Hematopoietic multipotent progenitor cell treated with erythropoietin and hydrocortisone succinate and interleukin-3 and kit ligand, for 15 days (in vitro differentiated cells): Measurements from ENCODE around the gene SLC19A2.
A peak's percentile ranks its signal among the peaks of the same experiment; 100 is the strongest.

Source experiments
- DNase-seq: peaks from one replicate; pipeline ENCODE4 v3.0.0-alpha.2; 2015; ENCODE audit warnings: low spot score

The SLC19A2 gene

DNA sequence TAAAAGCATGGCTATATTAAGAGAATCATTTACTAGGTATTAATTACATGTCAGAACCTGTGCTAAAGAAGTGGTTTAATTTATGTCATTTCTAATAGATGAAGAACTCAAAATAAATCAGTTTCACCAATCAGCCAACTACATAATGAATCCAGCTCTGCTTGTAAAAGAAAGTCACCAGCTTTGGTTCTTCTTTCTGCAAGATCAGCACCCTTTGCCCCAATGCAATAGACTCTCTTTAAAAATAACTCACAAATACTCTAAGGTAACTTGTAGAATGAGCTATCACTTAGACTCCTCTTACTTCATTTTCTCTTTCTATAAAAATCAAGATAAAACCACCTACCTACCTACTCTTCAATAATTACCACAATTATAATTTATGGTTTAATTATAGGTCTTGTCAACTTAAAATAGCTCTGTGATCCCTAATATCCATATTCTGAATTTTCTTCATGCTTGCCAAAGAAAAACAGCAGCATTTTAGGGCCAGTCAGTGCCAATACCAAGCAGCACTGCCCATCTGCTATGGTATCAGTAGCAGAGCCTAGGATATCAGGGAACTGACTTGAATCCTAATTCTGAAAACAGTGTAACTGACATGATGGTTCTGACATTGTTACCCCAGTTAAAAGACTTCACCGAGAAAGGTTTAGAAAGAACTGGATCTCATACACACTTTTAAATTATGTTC is 11.3 kb downstream of the SLC19A2 start:
- no peak for DNase-seq

GRCh38 chr1:169473347-169473746 is 12.4 kb downstream of the SLC19A2 start:
- DNase-seq, result no peak

- DNase-seq, result no peak
Observed at GRCh38 chr1:169472738-169473137, 13.0 kb downstream of the SLC19A2 start.

DNA sequence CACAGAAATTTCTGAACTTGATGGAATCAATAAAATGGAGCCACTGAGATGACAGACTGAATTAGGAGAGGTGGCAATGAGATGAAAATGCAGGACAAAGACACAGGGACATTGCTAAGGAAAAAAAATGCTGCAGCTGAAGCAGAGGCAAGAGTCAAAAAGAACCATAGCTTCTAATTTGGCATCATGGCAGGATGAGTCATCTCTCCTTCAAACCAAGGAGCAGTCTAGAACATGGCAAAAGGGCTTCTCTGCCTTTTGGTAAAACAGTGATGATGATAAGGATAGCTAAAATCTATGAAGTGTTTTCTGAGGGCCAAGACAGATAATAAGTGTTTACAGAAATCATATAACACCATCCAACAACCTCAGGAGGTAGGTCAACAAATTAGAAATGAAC is 16.8 kb downstream of the SLC19A2 start:
- DNase-seq, result no peak

DNA sequence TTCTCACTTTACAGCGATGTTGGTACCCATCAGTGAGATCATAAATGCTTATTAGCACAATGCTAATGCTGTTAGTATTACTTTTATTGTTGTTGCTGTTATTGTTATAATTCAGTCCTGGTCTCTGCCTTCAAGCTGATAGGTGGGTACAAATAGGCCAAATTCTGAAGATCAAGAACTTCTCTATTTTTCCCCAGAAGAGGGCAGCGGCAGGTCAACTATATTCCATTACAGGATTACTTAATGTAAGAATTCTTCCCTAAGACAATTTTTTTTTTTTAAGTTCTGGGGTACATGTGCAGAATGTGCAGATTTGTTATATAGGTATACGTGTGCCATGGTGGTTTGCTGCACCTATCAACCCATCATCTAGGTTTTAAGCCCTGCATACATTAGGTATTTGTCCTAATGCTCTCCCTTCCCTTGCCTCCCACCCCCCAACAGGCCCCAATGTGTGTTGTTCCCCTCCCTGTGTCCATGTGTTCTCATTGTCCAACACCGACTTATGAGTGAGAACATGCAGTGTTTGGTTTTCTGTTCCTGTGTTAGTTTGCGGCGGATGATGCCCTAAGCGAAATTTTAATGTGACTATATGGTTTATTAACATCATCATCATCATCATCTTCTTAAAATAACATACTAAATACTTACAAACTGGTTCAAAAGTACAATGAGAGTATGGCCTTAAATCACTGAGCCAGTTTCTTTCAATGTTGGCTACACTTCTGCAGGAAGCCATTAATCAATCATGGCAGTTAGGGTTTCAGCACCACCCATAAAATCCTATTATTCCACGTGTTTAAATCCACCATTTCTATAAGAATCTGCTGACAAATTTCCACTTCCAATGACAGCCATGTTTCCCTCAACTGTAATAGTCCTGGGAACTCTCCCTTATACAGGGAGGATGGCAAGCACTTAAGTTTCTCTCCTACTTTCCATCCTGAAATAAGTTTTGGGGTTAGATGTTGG is 19.2 kb downstream of the SLC19A2 start:
- peak; percentile 27 for DNase-seq

DNA sequence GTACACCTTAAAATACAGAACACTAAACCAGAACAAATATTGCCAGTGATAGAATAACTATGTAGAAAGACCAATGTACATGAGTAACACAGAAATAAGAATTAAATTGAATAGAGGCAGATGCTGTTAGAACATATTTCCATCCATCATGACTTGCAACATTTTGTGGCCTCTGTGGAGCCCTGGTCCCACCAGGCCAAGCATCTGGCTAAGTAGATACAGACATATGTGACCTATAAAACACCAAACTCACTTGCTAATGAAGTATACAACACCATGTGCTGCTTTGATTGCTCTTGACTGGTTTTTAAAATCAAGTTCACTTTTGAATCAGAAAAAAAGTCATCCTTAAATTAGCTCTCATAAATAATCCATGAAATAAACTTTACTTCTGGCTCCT is 20.5 kb downstream of the SLC19A2 start:
- DNase-seq, result no peak

- no peak for DNase-seq
Observed at GRCh38 chr1:169462385-169462784, 23.4 kb downstream of the SLC19A2 start.

- no peak for DNase-seq
Observed at GRCh38 chr1:169461390-169462000, 24.2 kb downstream of the SLC19A2 start.

DNA sequence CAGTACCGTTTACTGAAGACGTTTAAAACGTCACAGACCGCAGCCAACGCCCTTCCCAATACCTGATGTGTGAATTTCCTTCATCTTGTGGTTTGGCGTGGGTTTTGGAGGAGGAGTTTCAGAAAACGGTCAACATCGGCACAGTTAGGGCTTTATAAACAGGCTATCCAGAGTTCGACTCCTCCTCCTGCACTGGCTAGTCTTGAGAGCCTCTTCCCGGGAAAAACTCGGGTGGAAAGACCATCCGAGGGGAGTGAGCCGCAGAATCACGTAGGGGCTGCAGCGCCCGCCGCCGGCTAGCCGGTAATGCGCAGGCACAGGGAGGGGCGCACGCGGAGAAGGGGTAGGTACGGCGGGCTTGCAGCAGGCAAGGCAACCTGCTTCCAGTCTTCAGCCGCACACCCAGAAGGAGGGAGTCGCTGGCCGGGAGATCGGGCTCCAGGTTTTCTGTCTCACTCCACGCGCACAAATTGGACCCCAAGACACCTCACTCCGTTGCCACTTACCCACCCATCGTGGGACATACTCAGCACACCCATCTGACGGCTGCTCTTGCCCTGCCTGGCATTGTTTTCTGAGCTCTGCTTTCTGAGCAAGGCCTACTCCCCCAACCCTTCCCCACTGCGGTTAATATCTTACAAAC is 25.4 kb downstream of the SLC19A2 start:
- DNase-seq, result no peak

GRCh38 chr1:169457443-169457842 is 28.3 kb downstream of the SLC19A2 start:
- no peak for DNase-seq

GRCh38 chr1:169456029-169456428 is 29.7 kb downstream of the SLC19A2 start:
- DNase-seq, result no peak

- DNase-seq, result no peak
Observed at GRCh38 chr1:169452921-169453320, 32.8 kb downstream of the SLC19A2 start.

- DNase-seq, result no peak
Observed at GRCh38 chr1:169451218-169451824, 34.4 kb downstream of the SLC19A2 start.

DNA sequence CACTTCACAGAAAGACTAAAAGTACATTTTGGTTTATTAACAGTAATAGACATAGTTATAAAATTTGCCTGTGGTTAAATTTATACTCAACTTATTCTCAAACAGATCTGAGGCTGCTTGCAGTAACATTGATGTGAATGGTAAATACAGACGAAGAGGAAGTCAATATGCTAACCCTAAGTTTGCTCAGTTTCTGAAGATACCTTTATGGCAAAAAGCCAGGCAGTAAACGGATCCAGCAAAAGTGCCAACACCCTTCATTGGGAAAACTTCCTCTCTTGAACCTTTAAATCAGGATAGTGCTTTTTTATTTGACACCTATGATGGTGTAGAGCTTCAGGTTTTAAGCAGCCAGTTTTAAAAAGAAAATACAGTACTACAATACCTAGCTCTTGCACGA is 41.8 kb downstream of the SLC19A2 start:
- DNase-seq, result no peak

DNA sequence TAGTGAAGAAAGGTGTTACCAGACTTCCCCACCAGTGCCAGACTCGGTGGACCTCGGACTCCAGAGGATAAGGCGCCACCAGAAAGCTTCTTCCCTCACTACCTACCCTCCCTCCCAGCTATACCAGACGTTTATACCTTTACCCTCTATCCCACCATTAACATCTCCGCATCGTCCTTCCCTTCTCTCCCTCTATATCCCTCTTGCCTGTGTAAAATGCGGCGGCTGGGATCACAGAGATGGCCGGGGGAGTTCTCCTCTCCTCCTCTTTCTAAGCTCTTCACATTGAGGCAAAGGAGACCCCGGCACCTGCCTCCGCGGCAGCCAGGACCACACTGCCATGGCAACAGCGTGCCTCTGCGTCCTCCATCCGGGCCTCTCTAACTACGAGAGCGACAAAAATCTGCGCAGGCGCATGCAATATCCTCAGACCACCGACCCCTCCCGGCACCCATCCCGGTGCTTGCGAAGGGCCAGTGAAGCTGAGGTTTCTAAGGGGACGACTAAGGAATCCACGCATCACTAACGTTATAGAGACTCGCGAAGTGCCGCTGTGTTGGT is 58.6 kb downstream of the SLC19A2 start, which contains the start of gene CCDC181:
Gene CCDC181 (minus strand): TSS at position 394 of the 561 bp plus-strand sequence. CDS start 2,547 bp downstream, outside the sequence.
- DNase-seq, result no peak

- no peak for DNase-seq
Observed at GRCh38 chr1:169426174-169426705, 59.5 kb downstream of the SLC19A2 start.

DNA sequence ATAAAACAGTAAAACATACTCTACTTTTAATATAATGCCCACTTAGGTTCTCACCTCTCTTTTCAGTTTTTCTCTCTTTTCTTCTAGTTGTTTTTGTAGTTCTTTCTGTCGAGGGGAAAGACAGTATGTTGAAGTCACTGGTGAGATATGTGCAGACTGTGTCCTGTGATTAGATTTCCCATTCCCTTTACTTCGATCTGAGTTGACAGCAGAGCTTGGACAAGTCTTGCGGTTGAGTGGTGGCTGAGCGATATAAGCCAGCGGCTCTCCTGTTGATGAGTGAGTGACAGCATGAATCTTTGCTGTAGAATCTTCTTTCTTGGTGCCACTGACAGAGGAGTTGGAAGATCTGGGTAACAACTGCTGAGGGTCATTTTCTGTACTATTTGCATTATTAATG is 64.4 kb downstream of the SLC19A2 start:
- DNase-seq, result no peak

- no peak for DNase-seq
Observed at GRCh38 chr1:169414952-169415351, 70.8 kb downstream of the SLC19A2 start.
